Measurements from ENCODE around the gene ATP1B4.
"Not testable (repeated sequence)": the region's sequence is repeated elsewhere in the genome, so short reads cannot be mapped to it uniquely, and the experiment has no call there.

ATP1B4 gene

GRCh38 chrX:120361764-120362305, at the start of gene ATP1B4:
Gene ATP1B4 (plus strand): TSS chrX:120362089. CDS start chrX:120362169, 80 bp downstream.
- DNase-seq: no peak

DNA sequence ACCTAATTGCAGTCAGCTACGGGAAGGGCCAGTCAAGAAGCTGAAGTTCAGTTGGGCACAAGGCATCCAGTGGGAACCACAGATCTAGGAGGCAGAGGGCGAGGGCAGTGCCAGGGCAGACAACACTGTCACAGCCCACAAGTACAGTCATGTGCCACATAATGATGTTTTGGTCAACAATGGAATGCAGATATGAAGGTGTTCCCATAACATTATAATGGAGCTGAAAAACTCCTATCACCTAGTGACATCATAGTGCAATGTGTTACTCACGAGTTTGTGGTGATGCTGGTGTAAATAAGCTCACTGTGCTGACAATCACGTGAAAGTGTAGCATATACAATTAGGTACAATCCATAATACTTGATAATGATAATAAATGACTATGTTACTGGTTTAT, 46.1 kb upstream of the ATP1B4 start:
- no peak for DNase-seq

DNA sequence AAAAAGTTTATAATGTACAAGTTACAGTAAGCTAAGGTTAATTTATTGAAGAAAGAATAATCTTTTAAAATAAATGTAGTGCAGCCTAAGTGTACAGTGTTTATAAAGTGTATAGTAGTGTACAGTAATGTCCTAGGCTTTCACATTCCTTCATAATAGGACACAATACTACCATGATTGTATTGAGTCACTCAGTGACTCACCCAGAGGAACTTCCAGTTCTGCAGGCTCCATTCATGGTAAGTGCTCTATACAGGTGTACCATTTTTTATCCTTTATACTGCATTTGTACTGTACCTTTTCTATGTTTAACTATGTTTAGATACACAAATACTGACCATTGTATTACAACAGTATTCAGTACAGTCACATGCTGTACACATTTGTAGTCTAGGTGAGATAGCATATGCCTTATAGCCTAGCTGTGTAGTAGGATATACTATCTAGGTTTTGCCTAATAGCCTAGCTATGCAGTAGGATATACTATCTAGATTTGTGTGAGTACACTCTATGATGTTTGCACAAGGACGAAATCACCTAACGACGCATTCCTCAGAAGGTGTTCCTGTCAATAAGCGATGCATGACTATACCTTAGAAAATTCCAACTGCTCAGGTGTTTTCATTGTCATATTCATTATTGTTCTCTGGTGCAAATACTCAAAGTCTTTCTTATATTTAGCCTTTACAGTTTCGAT, 45.2 kb upstream of the ATP1B4 start:
- no peak for DNase-seq

GRCh38 chrX:120318411-120318810, 43.5 kb upstream of the ATP1B4 start:
- no peak for DNase-seq

DNA sequence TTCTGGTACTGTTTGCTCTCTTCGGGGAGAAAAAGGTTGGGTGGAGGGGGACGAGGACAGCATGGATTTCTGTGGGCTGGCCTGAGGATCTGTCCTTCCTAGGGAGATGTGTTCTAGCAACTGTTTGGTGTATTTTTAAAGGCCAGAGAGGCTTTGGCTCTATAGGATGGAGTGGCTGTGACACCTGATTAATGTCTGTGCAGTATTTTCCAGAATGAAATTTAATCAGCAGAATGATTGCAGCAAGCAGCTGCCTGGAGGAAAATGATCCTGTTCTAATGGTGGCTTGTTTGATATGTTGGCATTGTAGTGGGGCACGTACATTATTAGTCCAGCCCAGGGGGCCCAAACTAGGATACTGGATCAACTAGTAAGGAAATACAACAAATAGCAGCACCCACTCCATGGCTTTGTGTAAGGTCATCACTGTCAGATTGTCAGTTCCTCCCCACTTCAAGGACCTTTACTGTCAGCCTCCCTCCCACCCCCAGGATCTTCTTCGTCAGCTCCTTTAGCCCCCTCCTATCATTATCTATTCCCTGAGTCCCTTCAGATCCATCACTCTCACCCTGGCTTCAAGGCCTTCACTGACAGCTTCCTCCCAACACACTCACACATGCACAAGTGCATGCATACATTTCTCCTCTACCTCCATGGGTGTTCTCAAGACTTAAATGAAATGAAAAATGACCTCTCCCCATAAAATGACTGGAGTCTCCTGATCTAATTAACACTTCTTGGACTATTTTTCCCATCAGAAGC, 40.2 kb upstream of the ATP1B4 start:
- no peak for DNase-seq

GRCh38 chrX:120331116-120331515, 30.8 kb upstream of the ATP1B4 start:
- DNase-seq: no peak

DNA sequence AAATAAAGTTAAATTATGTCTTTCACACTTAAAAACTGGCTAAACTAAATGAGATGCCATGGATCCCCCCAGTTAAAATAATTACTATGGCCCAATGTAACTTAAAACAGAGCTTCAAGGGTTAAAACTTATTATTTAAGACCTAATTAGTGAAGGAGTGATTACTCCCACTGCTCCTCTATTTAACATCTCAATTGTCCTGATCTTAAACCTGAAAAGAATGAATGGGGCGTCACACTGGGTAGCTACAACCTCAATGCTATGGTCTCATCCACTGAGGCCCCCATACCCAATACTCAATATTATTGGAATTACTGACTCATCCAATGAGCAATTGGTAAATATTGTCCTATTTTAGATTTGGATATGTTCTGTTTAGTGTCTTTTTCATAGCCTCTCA, 29.5 kb upstream of the ATP1B4 start:
- DNase-seq: no peak

- no peak for DNase-seq
These were observed 27.7 kb upstream of the ATP1B4 start for GRCh38 chrX:120334151-120334550.

DNA sequence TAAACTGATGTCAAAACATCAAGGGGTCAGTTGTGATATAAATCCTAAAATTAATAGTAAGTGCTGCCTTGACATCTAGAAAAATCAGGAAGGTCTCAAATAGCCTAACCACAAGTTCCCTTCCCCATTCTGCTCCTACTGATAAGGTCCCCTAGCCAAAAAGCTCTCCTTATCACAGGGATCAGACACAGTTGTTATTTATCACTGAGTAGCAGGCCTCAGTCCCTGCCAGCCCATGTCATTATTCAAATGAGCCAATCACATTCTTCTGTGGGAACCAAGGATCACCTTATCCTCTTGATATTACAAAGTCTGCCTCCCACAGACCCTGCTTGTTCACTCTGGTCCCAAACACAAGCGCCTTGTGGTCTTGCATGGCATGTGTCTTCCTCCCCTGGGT, 27.3 kb upstream of the ATP1B4 start:
- DNase-seq: no peak

GRCh38 chrX:120335289-120335688, 26.6 kb upstream of the ATP1B4 start:
- no peak for DNase-seq

- no peak for DNase-seq
These were observed 25.0 kb upstream of the ATP1B4 start for GRCh38 chrX:120336899-120337298.

- not testable (repeated sequence) for DNase-seq
These were observed 17.3 kb upstream of the ATP1B4 start for GRCh38 chrX:120344566-120344965.

- DNase-seq: no peak
These were observed 11.3 kb upstream of the ATP1B4 start for GRCh38 chrX:120350450-120351138.

DNA sequence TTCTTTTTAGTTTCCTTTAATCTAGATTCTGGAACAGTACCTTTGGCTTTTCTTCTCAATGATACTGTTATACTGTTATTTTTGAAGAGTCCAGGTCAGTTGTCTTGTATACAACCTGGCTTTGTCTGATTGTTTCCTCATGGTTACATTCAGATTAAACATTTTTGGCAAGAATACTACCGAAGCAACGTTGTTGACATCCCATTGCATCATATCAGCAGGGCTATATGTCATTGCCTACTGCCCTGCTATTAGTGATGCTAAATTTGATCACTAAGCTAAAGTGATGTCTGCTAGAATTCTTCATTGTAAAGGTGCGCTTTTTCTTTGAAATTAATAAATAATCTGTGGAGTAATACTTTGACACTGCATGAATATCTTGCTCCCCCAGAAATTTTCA, 5.8 kb upstream of the ATP1B4 start:
- no peak for DNase-seq

DNA sequence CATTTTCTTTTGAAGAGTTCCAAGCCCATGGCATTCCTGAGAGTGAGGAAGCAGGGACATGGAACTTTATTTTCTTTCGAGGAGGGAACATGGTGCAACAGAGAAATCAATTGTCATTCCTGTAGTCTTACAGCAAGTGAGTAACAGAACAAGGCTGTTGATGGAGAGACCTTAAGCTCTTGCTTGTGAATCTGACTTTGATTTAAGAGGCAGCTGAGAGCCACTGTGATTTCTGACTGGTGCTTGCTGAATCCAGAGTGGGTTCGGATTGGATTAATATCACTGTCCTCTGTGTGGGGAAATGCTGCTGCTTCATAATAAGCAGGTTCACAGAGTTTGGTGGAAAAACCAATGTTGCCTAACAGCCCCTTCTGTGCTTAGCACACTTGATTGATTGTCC, 4.7 kb upstream of the ATP1B4 start:
- DNase-seq: no peak

- DNase-seq: no peak
These were observed 3.0 kb upstream of the ATP1B4 start for GRCh38 chrX:120358737-120359456.

DNA sequence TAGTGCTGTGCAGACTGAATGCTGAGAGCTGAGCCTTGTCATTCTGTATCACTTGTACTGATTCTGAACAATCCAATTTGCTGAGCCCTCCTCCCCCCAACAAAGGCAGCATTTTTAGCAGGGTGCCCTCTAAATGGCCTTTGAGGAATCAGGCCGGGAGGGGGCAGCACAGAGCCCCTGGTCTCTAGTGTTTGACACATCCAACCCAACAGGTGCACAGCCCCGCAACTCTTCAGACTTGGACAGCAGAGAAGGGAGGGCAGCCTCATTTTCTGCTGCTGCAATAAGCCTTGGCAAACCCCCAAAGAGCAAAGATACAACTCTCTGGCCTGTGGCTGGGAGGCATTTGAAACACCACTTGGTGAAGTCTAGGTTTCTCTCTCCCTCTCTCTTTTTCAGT, 3.4 kb downstream of the ATP1B4 start:
- peak in 1 of 2 experiments; percentile 16 for DNase-seq

GRCh38 chrX:120365968-120366367, 4.1 kb downstream of the ATP1B4 start:
- DNase-seq: no peak

DNA sequence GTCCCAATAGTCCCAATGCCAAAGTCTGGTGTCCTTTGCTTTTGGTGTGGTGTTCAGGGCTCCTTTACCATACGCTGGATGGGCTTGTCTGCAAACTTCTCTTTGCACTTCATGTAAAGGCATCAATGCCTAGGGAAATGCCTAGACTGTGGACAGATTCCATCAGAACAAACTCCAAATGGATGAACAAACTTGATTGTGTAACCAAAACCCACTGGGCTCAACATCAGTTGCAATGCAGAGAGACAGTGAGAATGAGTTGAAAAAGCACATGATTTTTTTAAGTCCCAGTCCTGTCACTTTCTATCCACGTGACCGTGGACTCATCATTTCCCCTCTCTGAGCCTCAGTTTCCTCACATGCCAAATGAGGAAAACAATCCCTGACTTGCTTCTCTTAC, 4.9 kb downstream of the ATP1B4 start:
- DNase-seq: no peak

DNA sequence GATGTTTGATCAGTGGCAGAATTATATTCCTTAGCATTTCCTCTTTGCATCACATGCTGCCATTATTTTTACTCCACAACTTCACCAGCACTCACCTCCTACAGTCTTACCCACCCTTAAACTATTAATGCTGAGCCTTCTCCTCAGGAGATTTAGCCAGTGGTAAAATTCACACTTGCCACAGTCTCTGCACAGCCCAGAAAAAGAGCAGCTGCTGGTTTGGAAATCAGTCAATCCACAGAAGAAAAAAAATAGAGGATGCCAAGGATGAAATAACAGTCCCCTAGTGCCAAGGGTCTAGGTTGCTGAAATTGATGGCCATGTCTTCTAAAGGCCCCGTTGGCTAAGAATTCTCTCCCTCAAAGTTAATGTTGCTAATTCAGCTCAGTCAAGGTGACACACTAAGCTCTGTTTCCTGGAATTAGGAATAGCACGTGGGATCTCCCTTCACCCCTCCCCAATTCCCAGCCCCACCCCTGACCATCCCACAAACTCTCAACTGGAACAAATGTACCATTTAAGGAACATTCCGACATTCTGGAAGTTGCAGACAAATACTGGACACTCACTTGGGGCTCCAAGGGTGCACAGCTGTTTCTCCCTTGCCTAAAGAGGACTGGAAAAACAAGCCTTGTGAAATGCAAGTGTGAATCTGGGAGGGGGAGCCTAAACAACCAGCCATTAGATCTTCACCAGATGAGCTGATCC, 5.7 kb downstream of the ATP1B4 start:
- no peak for DNase-seq

GRCh38 chrX:120372667-120373370, 10.9 kb downstream of the ATP1B4 start:
- no peak for DNase-seq

GRCh38 chrX:120377179-120377578, 15.3 kb downstream of the ATP1B4 start:
- DNase-seq: no peak

All from NCI-H446 (cell line).